22Rv1 (cell line): ENCODE measurements around the gene CRACR2A.

Source experiments
- H3K27ac ChIP-seq: fragments of 450-650 bp; 2 replicates; pipeline ENCODE4 v1.5.1; 2017
- ZFX ChIP-seq: fragments of 450-650 bp; IDR thresholded peaks from 2 replicates; pipeline ENCODE4 v1.6.1; 2017; ENCODE audit warnings: antibody characterized with exemption, borderline replicate concordance
- TF ChIP-seq, protein P1 (sequence below): fragments of 450-650 bp; IDR thresholded peaks from 2 replicates; pipeline ENCODE4 v1.5.1; 2017; ENCODE audit warnings: mild to moderate bottlenecking

CRACR2A gene, protein sequence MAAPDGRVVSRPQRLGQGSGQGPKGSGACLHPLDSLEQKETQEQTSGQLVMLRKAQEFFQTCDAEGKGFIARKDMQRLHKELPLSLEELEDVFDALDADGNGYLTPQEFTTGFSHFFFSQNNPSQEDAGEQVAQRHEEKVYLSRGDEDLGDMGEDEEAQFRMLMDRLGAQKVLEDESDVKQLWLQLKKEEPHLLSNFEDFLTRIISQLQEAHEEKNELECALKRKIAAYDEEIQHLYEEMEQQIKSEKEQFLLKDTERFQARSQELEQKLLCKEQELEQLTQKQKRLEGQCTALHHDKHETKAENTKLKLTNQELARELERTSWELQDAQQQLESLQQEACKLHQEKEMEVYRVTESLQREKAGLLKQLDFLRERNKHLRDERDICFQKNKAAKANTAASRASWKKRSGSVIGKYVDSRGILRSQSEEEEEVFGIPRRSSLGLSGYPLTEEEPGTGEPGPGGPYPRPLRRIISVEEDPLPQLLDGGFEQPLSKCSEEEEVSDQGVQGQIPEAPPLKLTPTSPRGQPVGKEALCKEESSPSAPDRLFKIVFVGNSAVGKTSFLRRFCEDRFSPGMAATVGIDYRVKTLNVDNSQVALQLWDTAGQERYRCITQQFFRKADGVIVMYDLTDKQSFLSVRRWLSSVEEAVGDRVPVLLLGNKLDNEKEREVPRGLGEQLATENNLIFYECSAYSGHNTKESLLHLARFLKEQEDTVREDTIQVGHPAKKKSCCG

DNA sequence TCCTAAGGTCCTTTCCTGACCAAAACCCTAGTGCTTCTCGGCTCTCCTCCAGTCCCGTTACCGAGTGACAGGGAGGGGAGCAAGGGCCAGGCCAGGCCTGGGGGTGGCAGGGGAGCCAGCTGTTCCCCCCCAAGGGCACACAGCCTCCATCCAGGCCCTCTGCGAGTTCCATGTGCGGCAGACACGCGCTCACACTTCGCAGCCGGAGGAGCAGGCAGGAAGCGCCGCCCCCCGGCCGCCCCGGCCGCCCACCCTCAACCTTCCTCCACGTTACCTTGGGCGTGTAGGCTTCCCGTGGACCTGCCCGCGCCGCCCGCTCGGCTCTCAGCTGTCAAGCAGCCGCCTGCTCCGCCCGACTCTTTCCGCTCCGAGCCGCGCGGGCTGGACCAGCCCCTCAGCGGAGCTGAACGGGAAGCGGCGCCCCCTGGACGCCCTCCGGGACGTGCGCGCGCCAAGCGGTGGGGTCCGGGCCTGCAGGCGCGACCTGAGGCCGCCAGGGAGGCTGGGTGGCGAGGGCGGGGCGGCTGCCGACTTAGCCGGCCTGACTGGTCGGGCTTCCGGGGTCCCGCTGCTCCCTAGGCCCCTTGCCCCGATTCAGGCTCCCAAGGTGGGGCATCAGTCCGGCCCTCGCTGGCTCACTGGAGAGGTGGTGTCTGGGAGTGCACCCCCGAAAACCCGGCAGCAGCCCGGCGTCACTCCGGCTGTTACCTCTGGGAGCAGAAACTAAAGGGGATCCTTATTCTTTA is at the start of gene CRACR2A:
Gene CRACR2A (minus strand): TSS at position 369 of the 746 bp plus-strand sequence. CDS start 56,110 bp downstream, outside the sequence.
- no peak within 1 kb of the TSS for H3K27ac ChIP-seq
- TF ChIP-seq, protein P1, sequence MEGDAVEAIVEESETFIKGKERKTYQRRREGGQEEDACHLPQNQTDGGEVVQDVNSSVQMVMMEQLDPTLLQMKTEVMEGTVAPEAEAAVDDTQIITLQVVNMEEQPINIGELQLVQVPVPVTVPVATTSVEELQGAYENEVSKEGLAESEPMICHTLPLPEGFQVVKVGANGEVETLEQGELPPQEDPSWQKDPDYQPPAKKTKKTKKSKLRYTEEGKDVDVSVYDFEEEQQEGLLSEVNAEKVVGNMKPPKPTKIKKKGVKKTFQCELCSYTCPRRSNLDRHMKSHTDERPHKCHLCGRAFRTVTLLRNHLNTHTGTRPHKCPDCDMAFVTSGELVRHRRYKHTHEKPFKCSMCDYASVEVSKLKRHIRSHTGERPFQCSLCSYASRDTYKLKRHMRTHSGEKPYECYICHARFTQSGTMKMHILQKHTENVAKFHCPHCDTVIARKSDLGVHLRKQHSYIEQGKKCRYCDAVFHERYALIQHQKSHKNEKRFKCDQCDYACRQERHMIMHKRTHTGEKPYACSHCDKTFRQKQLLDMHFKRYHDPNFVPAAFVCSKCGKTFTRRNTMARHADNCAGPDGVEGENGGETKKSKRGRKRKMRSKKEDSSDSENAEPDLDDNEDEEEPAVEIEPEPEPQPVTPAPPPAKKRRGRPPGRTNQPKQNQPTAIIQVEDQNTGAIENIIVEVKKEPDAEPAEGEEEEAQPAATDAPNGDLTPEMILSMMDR: peak; percentile 34
- no peak for TF ChIP-seq ZFX

DNA sequence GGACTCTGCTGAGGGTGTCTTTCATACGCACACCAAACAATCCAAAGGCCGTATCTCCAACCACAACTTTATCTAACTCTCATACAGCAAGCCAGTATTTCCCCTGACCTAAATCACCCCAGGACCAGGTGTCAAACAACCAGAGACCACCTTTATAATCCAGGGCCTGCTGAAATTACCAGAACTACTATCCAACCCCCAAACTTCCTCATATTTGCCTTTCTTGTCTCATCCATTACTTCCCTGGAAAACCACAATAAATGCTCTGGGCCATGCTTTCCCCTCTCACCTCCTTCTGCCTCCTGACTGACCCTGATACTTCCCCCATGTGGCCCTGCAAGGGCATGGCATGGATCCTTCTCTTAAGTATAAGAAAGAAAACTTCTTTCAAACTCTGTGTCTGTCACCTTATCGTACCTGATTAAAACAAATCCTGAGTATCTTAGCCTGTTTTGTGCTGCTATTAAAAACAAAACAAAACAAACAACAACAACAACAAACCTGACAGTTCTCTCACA is 44.7 kb upstream of the CRACR2A start:
- TF ChIP-seq ZFX: no peak
- TF ChIP-seq, protein P1: no peak

DNA sequence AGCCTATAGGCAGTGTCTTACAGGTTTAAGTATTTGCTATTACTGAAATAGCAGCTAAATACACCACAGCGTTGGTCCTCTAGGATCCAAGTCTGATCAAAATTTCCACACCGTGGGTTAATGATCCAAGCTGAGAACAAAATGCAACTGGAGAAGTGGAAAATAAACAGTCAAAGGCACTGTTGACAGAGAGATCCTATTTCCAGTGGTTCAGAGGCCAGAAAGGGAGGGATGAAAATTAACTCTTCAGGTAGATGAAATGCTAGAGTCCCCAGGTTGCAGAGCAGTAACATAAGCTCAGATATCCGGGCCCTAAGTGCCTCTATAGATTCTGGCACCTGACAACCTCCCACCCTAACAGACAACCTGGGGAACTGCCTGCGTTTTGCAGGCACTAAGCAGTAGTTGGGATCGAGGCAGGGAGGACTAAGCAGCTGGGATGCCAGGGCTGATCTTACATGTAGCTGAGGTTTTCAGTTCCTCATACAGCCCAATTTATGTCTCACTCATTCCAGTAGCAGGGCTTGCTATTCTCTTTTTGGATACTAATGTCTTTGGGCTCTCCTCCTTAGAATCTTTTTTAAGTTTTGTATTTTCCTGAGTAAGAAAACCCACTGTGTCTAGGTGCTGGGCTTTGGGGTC is 42.7 kb upstream of the CRACR2A start:
- H3K27ac ChIP-seq: no peak overlapping the region
- no peak for TF ChIP-seq ZFX
- TF ChIP-seq, protein P1: no peak

More for the DNA sequence above, 44.7 kb upstream of the CRACR2A start:
- H3K27ac ChIP-seq: no peak overlapping the region

DNA sequence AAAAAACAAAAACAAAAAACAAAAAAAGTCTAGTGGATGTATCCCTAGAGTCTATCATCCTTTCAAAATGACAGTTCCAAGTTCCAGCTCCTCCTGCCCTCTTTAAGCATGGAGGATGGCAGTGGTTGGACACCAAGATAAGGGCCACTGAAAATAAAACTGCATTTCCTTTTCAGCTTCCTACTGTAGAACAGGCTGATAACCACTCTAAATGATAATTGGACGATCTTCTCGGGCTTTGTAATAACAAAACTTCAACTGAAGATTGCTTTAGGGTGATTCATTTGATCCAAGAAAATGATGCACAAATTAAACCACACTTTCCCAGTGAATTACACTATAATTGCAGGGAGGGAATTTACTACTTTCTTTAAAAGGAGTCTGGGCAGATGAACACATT is 42.2 kb upstream of the CRACR2A start:
- H3K27ac ChIP-seq: no peak overlapping the region
- no peak for TF ChIP-seq ZFX
- TF ChIP-seq, protein P1: no peak

DNA sequence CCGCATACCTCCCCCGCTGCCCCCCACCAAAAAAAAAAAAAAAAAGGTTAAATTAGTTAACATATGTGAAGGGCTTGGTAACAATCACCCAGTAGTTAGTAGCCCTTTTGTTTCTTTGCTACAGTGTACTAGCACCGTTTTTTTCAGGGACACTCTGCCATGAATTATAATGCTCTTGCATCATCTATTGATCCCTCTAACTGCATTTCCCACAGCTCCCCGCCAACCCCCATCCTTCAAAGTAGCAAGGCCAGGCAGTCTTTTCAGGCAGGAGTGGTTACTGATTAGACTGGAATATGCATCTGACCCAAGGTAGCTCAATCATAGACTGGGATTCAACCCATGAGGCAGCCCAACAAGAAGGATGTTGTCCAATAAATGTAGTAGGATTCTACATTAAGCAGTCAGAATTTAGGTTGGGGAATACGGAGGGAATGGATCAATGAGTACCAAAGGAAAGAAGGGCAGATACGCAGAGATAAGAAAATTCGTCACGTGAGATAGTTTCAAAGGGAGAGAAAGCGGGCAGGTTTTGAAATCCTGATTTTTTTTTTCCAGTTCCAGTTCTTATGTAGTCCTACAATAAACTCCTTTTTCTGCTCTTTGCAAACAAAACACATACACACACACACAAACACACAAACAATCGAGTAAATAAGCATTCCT is 39.8 kb upstream of the CRACR2A start:
- H3K27ac ChIP-seq: no peak overlapping the region
- TF ChIP-seq, protein P1: no peak
- TF ChIP-seq ZFX: no peak

DNA sequence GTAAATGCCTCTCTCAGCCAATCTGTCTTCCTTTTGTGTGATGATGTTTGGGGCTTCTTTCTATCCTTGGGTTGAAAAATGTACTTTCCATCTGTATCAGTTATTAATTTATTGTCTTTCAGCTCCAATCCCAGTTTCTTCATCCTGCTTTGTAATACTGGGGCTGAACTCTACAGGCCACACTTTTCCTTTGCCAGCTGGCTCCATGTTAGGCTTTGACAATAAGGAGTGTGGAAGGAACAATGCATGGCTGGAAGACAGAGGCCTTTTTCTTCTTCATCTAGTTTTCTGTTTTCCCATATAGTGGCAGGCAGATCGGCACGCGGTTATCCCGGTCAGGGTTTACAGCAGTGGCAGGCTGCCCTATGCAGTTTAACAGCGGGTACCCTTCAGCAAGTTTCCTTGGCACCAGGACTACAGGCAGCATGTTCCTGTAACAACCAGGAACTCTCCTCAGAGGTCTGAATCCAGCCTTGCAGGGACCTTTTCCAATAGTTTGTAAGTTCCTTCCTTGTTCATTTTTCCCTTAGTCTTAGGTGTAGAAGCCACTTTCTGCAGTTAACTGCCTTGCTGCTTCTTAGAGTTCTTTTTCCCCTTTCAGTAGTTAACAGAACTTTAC is 38.5 kb upstream of the CRACR2A start:
- TF ChIP-seq, protein P1: no peak
- TF ChIP-seq ZFX: no peak
- H3K27ac ChIP-seq: no peak overlapping the region
